ENCODE results near the gene RASSF4. TPM values are rescaled to one million over a fixed set of nuclear protein-coding genes. Genes with fewer than 3 reads are reported as not detected.

RASSF4 gene
- total and polyA plus RNA-seq, 9 donors, result 4.8 to 21.9 (median 8.1) TPM

DNA sequence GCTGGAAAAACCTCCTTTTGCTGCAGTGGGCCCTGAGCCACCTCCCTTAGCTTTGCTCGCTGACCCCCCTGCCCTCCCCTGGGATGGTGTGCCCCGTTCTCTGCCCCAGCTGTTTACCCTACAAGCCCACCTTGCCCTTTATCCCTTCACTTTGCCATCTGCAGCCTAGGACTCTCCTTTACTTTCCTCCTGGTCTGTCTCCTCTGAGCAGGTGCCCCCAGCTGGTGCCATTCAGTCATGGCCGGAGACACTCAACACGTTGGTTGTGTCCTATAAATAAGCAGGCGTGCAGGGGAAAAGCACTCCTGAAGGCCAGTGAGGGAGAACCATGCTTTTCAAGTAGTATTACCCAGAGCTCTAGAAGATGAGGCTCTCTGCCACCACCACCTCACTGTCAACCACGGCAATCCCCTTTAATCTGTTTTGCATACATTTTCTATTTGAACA, 6.1 kb downstream of the RASSF4 start:
- Histone ChIP-seq H3K4me1 (ENCODE audit: insufficient read depth) (peaks cover 1% of the 10 kb centered on the region), H3K9me3 (no peaks in the 10 kb centered on the region), H3K27ac (no peak overlapping the region), H3K27me3 (no peaks in the 10 kb centered on the region), H3K36me3 (no peaks in the 10 kb centered on the region), H3K4me3 (no peak overlapping the region)
- no peak for DNase-seq
- WGBS, 3 donors, result 82 to 88% (median 85%) methylated on average over 6 of the region's 6 CpGs
- TF ChIP-seq, protein P1, sequence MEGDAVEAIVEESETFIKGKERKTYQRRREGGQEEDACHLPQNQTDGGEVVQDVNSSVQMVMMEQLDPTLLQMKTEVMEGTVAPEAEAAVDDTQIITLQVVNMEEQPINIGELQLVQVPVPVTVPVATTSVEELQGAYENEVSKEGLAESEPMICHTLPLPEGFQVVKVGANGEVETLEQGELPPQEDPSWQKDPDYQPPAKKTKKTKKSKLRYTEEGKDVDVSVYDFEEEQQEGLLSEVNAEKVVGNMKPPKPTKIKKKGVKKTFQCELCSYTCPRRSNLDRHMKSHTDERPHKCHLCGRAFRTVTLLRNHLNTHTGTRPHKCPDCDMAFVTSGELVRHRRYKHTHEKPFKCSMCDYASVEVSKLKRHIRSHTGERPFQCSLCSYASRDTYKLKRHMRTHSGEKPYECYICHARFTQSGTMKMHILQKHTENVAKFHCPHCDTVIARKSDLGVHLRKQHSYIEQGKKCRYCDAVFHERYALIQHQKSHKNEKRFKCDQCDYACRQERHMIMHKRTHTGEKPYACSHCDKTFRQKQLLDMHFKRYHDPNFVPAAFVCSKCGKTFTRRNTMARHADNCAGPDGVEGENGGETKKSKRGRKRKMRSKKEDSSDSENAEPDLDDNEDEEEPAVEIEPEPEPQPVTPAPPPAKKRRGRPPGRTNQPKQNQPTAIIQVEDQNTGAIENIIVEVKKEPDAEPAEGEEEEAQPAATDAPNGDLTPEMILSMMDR (IDR thresholded peaks at IDR 0.05), result no peak
- TF ChIP-seq EP300 (IDR thresholded peaks at IDR 0.05) (no peak), POLR2A (IDR thresholded peaks at IDR 0.05) (no peak)
- intact Hi-C loops (cut with DNase I), result no loop called here

DNA sequence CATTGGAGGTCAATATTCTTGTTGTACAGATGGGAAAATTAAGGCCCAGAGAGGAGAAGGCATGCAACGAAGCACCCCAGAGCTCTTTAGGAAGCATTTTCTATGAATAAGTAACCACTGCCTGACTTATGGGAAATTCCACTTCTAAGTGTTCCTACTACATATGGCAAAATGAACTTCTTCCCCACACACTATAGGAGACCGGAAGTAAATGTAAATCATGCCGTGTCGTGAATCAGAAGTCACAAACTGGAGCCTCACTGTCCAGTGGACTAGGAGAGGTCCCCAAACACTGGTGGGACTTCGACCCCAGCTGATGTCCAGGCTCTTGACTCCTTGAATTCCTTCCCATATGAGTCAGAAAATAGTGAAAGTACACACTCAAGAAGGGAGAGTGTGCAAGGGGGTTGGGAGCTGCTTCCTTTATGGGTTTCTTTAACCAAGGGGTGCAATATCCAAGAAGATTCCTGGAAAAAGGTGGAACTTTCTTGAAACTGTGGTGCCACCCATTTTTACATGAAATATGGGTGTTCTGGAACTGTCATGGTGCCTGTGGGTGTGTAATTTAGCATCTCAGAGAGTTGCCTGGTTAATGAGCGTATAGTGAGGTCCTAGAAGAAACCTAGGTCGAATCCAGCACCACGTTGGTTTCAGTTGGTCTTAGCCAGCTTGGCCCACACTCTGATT, 6.7 kb downstream of the RASSF4 start:
- peaks cover 1% of the 10 kb centered on the region for H3K4me1 ChIP-seq (ENCODE audit: insufficient read depth)
- no peak overlapping the region for H3K4me3 ChIP-seq
- H3K27me3 ChIP-seq, result no peaks in the 10 kb centered on the region
- intact Hi-C loops (cut with DNase I), result no loop called here
- no peaks in the 10 kb centered on the region for H3K36me3 ChIP-seq
- peak in 1 of 5 donors; percentile 17 for DNase-seq
- 79 to 87% (median 80%) methylated on average over 8 of the region's 8 CpGs for WGBS, 3 donors
- no peak overlapping the region for H3K27ac ChIP-seq
- no peaks in the 10 kb centered on the region for H3K9me3 ChIP-seq
- no peak for TF ChIP-seq EP300 (IDR thresholded peaks at IDR 0.05)
- no peak for TF ChIP-seq POLR2A (IDR thresholded peaks at IDR 0.05)
- TF ChIP-seq, protein P1 (IDR thresholded peaks at IDR 0.05), result no peak

DNA sequence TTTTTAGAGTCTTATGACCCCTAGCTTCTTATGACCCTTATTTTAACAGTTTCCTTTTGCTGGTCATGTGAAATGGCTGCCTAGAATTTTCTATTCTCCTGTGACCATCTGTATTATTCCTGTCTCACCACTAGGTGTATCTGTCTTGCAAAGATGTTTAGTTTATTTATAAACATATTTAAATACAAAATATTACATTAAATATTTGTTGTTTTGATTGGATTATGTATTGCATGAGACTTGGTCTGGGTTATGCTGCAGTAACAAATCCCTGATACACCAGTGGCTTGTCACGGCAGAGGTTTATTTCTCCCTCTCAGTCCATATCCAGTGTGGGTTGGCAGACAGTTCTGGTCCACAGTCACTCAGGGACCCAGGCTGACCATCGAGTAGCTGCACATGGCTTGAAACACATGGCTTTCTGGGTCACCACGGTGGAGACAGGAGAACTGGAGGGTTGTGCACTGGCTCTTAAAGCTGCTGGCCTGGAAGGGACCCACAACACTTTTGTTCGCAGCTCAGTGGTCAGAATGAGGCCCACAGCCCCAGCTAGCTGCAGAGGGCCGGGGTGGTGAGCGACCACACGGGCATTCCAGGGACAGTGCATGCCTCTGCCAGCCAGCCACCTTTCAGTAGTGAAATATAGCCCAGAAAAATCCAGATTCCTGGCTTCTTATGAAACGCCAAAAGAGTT, 7.4 kb downstream of the RASSF4 start:
- 85 to 87% (median 86%) methylated on average over 8 of the region's 8 CpGs for WGBS, 3 donors
- Histone ChIP-seq H3K36me3 (no peaks in the 10 kb centered on the region), H3K4me1 (ENCODE audit: insufficient read depth) (peaks cover 1% of the 10 kb centered on the region), H3K27ac (no peak overlapping the region), H3K9me3 (no peaks in the 10 kb centered on the region), H3K27me3 (no peaks in the 10 kb centered on the region), H3K4me3 (no peak overlapping the region)
- peak in 2 of 5 donors; percentile 9 to 22 for DNase-seq
- TF ChIP-seq EP300 (IDR thresholded peaks at IDR 0.05) (no peak), POLR2A (IDR thresholded peaks at IDR 0.05) (no peak)
- TF ChIP-seq, protein P1 (IDR thresholded peaks at IDR 0.05), result no peak
- intact Hi-C loops (cut with DNase I), result no loop called here

DNA sequence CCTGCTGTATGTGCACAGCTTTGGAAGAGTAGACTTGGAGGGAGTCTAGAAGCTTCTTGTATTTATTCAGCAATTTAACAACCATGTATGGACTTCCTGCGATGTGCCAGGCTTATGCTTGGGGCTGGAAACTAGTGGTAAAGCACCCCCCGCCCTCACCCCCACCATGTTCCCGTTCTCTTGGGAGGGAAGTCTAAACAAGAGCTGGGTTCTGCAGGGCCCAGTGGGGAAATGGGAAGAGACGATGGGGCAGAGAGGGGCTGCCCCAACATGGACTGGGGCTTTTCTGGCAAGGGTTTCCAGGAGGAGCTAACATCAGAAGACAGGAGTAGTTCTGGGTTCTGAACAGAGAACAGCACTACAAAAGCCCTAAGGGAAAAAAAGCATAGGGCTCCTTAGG, 8.0 kb downstream of the RASSF4 start:
- TF ChIP-seq POLR2A (IDR thresholded peaks at IDR 0.05), result no peak
- TF ChIP-seq, protein P1 (IDR thresholded peaks at IDR 0.05), result no peak
- no peak for TF ChIP-seq EP300 (IDR thresholded peaks at IDR 0.05)
- 78 to 82% (median 81%) methylated on average over 4 of the region's 4 CpGs for WGBS, 3 donors
- Histone ChIP-seq H3K36me3 (no peaks in the 10 kb centered on the region), H3K4me1 (ENCODE audit: insufficient read depth) (peaks cover 1% of the 10 kb centered on the region), H3K9me3 (no peaks in the 10 kb centered on the region), H3K27ac (no peak overlapping the region), H3K4me3 (no peak overlapping the region), H3K27me3 (no peaks in the 10 kb centered on the region)
- peak in 1 of 5 donors; percentile 31 for DNase-seq
- intact Hi-C loops (cut with DNase I), result no loop called here

Measured in ovary (tissue), 9 donors.